NCI-H526 treated with DMSO at 0.1 percent for 48 hours (cell line): ENCODE results near the gene OSBPL7.

ENCODE experiments used
- DNase-seq: peaks from one replicate; lab custom pipeline; 2025; lab: John Stamatoyannopoulos, UW

Gene OSBPL7, protein sequence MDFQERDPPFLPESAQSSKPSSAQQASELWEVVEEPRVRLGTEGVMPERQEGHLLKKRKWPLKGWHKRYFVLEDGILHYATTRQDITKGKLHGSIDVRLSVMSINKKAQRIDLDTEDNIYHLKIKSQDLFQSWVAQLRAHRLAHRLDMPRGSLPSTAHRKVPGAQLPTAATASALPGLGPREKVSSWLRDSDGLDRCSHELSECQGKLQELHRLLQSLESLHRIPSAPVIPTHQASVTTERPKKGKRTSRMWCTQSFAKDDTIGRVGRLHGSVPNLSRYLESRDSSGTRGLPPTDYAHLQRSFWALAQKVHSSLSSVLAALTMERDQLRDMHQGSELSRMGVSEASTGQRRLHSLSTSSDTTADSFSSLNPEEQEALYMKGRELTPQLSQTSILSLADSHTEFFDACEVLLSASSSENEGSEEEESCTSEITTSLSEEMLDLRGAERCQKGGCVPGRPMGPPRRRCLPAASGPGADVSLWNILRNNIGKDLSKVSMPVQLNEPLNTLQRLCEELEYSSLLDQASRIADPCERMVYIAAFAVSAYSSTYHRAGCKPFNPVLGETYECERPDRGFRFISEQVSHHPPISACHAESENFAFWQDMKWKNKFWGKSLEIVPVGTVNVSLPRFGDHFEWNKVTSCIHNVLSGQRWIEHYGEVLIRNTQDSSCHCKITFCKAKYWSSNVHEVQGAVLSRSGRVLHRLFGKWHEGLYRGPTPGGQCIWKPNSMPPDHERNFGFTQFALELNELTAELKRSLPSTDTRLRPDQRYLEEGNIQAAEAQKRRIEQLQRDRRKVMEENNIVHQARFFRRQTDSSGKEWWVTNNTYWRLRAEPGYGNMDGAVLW

DNA sequence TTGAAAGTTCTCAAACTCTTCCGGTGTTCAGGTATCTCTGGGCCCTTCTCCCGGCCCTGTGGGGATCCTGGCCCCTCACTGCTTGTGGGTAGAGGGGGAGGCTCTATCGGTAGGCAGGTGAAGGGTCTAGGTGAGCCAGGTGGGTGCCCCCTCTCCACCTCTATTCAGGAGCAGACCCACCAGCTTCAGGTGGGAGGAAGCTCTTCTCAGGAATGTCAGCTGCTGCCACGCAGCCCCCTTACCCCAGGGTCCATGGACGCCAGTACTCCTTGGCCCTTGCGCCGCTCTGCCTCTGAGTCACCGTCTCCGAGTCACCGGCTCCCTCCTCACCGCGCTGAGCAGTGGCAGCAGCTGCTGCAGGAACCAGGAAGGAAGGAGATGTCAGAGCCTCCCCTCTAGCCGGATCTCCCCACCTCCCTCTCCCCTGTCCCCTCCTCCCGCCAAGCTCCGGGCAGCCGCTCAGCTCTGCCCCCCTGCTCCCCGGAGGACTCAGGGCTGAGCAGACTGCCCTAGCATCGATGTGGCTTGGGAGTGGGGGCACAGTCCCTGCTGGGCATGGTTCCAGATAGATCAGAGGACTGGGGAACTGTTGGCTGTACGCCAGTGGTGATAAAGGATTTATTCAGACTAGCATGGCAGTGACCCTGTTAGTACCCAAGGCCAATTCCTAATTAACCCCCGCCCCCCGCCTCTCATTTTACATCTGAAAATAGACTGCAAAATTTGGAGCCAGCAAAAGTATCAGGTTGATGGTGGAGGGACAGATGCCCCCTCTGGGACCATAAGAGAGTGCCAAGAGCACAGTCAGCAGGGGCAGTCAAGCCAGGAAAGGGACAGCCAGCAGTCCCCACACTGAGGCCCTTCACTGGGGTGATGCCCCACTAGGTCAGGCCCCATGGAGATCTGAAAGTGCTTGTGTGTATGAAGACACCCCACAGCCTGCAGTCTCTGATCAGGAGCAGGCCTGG, at the start of gene OSBPL7:
OSBPL7 (minus strand) TSS at position 371 of the 968 bp plus-strand sequence. CDS start 1,516 bp downstream, outside the sequence.
- DNase-seq, result peak; percentile 60

DNA sequence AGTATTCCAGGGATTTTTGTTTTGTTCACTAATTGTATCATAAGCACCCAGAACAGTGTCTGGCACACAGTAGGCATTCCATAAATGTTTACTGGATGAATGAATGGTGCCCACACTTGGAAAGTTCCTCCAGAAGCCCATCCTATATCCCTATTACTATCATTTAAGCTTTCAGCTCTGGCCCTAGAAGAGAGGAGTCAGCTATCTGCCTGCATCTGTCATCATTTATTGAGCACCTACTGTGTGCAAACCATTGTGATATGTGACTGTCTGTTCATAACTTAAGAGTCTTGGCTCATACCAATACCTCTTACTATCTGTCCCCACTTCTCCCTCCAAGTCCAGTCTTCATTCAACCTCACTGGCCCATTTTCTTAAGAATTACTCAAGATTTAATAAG, 49.5 kb upstream of the OSBPL7 start:
- DNase-seq, result no peak

DNA sequence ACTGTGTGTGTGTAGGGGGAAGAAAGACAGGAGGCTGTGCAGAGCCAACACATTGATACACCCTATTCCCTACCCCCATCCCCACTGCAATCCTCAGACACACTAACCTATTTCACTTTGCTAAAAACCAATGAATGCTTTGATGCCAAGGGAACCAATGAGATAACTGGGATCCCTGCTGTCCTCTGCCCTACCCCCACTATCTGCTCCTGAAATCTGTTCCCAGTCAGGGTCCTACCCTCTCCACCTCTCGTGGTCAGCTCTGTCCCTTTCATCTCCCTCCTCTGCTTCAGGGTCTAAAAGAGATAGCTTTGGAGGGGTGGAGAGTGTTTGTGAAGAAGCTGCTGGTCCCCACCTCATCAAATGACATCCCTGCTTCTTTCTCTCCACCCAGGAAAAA, 48.5 kb upstream of the OSBPL7 start:
- no peak for DNase-seq

DNA sequence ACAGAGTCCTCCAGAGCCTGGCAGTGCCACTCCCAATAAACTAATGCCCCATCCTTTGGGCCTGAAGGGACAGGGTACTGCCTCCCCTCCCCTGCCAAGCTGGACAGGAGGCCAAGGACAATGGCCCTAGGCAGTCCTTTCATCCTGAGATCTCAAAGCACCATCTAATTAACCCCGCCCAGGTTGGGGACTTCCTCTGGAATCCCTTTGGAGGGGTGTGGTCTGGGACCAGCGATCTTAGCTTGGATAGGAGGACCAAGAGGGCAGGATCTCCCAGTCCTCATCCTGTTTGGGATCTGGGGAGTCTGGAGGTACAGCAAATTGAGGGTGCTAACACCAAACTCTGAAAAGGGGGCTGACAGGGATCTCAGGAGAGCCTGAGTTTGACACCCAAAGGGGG, 47.5 kb upstream of the OSBPL7 start:
- DNase-seq, result no peak

DNA sequence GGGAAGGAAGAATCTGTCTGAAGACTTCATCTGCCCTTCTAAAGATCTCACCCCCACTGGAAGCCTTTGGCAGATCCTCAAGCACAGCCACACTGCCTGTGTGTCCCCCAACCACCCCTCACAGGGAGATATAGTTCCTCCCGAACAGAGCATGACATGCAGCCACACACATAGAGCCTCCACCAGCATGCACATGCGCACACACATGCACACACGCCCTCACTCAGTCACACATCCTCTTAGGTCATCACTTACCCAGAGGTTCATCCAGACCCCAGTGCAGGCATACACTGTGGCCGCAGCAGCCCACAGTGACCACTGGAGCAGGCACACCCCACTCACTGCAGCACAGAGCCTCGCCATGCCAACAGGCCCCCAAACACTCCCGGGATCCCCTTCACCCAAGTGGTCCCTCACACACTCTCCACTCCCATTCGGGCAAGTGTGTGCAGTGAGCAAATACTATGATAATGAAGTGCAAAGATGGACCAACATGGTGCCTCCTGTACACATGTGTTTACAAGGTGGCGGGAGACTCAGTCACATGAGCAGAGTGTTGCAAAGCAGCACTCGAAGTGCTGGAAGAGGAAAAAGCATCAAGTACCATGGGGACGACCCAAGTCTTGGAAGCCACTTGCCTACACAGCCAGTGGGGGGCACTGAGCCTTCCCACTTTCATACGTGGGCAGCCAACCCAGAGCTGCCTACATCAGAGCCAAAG, 46.4 kb upstream of the OSBPL7 start:
- DNase-seq, result no peak

DNA sequence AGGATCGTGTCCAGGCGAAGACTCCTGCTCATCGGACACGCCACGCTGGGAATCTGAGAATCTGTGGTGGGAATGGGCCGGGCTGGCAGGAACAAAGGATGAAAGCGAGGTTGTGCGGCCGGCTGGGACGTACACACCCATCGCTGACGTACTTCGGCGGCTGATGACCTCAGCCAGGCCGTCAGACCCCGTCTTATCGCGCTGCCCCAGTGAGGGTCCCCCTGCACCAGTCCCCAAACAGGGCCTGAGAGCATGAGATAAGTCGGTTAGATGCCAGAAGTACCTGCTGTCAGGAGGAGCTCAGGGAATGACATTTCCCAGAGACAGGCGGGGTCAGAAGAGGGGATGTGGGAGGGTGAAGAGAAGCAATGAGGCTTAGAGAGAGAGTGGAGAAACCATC, 45.3 kb upstream of the OSBPL7 start:
- no peak for DNase-seq

DNA sequence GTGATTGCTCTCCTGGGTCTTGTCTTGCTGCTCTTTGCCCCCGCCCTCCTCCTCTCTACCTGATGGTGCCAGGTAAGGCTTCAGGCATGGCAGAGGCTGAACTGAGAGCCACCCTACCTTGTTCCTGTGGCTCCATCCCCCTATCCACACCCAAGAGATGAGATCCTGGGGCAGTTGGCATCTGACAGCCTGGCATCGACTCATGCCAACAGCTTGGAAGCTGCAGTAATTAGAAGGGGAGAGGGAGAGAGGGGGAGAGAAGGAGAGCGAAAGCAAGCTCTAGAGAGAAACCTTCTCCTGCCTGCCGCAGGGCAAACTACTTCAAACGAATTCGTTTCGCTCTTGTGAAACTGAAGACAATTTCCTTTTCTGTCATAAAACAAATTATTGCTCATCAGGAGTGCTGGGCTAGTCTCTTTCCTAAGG, 43.2 kb upstream of the OSBPL7 start:
- DNase-seq, result no peak

DNA sequence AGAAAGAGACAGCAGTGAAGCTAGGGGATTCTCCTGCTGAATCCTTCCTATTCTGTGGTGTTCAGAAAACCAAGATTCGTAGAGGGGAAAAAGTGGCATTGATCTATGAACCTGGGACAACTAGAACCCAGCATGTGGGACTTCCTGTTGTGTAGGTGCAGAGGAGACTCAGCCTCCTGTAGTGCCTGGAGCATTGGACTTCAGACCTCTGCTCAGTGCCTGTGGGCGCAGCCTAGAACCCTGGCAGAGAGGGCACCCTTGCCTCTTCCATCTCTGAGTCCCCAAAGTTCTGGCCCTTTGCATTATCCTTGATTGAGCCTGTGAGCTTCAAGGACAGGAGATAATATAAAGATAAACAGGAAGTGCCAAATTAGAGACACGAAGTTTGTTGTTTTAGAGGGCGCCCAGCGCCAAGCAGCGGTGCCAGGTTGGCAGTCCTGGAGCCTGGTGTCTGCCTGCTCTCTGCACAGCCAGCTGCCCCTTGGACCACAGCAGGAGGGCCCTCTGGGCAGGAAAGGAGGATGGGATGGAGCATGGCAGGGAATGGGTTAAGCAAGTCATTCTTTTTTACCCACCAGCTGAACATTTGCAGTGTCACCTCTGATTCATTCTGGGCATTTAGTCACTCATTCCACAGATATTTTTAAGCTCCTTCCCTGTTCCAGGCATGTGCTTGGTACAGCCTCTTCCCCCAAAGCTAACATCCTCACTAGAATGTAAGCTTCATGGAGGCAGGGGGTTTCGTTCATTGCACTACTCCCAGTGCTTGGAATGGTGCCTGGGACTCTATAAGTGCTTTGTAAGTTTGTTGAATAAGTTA, 41.2 kb upstream of the OSBPL7 start:
- DNase-seq, result no peak

DNA sequence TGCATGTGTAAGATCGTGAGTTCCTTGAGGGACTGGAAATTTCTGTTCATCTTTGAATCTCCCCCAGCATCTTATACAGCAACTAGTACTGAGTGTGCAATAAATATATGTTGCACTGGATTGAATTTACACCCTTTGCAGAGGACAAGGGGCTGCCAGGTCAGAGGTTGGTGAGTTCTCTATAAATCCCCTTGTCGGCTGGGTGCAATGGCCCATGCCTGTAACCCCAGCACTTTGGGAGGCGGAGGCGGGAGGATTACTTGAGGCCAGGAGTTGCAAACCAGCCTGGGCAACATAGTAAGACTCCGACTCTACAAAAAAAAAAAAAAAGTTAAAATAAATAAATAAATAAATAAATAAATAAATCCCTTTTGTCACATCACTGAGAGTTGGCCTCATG, 38.8 kb upstream of the OSBPL7 start:
- no peak for DNase-seq

DNA sequence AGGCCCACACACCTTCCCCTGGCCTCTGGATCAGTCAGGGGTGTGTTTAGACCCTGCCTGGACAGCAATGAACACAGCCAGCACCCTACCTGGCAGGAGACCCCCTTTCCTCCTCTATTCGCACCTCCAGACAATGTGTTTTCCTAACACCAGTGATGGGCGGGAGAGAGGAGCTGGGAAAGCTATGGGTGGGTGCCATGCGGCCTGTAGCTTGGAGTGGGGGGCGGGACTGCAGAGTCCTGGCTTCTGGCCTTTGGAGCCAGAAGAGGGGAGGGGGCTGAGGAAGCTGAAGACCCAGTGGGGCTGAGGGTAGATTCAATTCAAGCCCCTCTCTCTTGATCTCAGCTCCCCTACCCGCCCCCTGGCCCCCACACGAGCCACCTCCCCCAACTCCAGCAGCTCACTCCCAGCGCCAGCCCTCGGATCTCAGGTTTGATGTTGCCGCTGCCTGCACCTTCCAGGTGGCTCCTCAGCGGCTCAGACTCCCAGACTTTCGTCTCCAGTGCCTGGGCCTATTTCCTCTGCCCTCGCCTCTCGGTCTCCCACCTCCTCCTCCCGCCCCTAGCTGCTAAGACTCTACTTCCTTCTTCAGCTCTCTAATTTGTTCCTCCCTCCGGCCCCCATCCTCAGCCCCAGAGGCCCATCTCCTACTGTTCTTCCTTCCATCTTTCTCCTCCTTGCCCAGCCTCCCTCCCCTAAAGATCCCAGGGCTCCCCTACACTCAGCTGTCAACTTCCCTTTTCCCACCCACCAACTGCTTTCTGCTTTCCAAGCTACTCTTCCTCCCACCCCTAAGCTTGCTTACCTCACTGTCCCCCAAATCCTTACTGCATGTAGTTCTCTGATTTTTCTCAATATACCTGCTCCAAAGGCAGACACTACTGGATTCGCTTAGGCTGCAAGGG, 36.2 kb upstream of the OSBPL7 start:
- DNase-seq, result no peak

DNA sequence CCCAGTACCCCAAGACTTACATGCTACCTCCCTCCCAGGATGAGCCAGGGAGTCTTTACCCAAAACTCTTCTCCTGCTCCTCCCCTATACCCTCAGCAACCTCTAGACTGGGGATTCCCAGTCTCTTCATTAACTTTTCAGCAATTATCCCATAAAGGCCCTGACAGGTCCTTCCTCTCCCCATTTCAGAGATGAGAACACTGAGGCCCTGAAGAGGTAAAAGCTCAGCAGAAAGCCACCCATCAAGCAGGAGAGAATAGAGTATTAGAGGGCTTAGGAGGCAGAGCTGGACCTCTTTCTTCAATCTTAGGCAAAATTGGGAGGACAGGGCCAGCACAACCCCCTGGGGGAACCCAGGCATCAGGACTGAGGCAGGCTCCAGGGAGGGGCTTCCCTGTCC, 35.2 kb upstream of the OSBPL7 start:
- no peak for DNase-seq

DNA sequence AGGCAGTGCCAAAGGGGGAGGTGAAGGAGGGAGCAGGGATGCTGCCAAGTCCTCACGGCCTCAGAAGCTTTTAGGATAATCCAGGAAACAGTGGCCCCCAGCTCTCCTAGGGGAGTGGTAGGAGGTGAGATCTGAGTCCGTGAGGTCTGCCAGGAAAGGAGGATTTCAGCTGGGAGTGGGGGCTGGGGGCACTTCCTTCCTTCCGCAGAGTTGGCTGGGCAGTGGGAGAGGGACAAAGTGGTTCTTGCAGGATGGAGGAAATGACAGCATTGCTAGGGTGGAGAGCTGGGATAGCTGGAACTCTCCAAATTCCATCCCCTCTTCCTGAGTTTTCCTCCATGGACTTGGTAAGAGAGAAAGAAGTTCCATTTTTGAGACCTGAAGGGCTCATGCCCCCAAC, 34.1 kb upstream of the OSBPL7 start:
- DNase-seq, result no peak

DNA sequence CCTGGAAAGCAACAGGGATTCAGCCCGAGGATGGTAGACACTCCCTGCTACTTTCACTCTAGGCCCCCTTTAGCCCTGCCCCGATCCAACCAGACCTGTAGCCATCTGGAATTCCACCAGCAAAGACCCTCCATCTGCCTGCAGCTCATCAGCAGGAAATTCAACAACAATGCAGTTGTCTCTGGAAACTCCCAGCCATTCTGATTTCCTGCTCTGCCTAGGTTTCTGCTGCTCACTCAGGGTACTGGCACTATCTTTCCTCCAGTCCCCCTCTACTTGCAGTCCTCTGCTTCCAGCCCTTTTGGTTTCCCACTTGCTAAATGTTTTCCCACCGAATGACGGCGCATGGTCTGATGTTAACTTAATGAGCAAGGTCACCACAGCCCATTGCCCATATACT, 32.0 kb upstream of the OSBPL7 start:
- DNase-seq, result no peak

DNA sequence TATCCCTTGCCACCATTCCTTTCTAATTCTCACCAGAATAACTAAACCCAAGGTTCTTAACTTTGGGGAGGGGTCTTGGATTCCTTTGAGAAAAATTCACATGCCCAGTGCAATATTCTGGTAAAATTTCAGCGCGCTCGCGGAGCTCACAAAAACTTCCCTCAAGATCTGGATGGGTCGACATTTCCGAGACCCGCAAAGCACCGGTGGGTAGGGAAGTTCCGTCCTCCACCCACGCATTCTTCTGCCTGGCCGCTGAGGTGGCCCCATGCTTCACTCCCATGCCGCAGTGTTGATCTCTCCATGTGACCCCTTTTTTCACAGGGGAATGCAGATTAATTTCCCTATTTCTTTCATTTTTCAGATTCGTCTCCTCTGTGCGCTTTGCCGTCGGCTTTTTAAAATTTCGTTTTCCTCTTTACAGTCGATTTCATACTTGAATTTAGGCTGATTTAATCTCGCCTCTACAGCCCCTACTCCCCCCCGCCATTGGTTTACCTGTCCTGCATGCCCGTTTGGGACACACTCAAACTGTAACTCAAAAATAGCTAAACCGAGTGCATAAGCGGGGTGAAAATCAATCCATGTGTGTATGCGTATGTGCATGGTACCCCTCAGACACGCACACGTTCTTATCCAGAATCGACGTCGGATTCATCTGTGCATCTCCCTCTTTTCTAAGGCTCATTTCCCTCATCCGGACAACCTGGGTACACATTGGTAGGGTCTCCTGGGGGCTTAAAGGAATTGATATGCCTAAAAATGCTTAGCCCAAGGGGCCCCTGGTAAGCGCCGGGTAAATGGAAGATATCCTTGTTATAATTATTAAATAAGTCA, 30.7 kb upstream of the OSBPL7 start:
- no peak for DNase-seq

DNA sequence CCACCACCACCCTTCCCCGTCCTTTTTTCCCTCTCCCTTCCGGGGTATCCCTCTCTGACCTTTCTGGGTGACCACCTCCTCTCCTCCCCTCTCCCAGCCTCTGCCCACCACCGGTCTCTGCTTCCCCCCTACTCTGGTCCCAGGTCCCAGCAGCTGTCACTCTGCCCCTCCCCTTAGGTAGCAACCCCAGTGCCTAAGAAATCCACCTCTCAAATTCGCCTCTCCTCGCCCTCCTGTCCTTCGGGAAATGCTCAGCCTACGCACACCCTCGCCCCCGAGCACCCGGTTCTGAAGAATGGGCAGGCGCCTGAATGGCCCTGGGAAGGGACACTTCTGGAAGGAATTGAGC, 30.1 kb upstream of the OSBPL7 start:
- DNase-seq, result no peak

DNA sequence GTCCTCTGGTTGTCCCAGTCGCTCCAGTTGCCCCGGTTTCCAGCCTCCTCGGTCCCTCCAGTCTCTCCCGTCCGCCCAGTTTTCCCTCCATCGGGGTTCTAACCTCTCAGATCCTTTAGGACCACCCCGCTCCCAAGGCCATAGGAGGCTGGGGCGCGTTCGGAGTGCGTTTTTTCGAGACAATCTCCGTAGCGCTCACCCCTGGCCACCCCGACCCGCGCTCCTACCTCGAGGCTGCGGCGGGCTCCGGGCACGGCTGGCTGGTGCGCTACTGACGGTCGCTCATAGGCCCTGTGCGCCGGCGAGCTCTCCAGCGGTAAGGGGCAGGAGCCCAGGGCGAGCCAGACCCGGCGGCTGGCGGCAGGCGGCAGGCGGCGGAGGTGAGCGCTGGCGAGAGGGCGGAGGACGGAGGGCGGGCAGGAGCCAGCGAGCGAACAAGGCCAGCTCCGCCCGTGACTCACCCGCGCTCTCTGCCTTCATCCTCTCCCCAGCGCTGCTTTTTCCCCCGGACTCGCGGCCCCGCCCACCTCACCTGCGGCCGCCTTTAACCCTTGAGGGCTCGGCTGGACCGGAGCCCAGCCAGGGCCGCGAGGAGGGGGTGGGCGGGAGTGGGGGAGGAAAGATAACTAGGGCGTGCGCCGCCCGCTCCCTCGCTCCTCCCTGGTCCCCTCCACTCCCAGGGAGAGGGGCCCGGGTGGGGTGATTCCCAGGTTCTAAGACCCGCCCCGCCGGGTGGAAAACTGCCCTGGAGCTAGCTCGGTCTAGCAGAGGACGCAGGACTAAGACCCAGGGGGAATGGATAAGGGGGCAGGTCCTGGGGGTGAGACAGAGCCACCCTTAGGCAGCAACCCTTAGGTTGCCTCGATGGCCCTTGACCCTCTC, 29.3 kb upstream of the OSBPL7 start, which contains the start of gene SP6:
SP6 (minus strand) TSS at position 472 of the 882 bp plus-strand sequence. CDS start 2,734 bp downstream, outside the sequence.
- DNase-seq, result peak; percentile 82

DNA sequence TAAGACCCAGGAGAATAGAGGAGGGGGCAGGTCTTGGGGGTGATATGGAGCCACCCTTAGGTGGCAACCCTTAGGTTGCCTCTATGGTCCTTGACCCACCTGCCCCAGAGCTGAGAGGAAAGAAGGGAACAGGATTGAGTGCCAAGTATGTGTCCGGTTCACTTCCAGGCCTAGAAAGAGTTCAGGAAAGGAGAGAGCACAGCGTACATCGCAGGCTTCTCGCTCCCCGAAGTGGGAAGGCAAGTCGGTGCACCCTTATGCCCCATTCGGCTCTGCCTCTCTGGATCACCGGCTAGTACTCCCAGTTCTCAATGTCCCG, 28.7 kb upstream of the OSBPL7 start:
- no peak for DNase-seq

DNA sequence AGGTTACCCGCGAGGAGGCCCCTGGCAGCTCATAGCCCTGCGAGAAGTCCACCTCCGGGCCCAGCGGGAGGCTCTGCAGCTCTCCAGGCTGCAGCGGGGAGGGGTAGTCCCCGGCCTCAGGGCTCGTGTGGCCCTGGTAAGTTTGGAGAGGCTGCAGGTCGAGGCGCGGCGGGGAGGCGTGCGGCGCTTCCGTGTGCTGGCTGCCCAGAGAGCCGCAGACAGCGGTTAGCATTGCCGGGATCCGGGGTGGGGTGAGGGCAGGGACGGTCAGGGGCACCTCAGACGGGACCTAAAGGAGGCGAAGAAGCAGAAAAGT, 26.6 kb upstream of the OSBPL7 start:
- no peak for DNase-seq
